Measurements from ENCODE around the gene PITPNC1. TPM values are rescaled to one million over a fixed set of nuclear protein-coding genes. Genes with fewer than 3 reads are reported as not detected.

The PITPNC1 gene
- total and polyA plus RNA-seq, 7 donors, result 3.0 to 15.7 (median 5.6) TPM

DNA sequence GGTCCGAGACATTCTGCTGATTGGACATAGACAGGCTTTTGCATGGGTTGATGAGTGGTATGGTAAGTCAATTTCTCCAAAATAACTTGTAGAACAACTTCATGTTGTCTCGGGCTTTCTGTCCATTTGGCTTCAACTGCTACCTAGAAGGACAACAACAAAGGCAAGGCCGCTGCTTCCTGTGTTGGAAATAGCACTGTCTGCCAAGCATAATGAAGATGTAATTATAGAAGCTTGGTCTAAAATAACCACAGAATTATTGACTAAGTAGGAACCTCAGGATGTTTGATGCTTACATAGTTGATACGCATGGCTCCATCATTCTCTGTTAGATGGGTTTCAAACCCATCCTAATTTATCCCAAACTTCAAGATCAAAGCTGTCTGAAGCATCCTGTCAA is 298.4 kb downstream of the PITPNC1 start:
- WGBS, 2 donors, result 91 to 96% methylated on average over 4 of the region's 4 CpGs
- DNase-seq, result no peak
- intact Hi-C loops (cut with DNase I), result no loop called here
- TF ChIP-seq POLR2A (IDR thresholded peaks at IDR 0.05), result no peak
- TF ChIP-seq EP300 (IDR thresholded peaks at IDR 0.05), result no peak
- no peak for TF ChIP-seq POLR2AphosphoS5 (IDR thresholded peaks at IDR 0.05)
- Histone ChIP-seq H3K27ac (no peak overlapping the region), H3K27me3 (no peaks in the 10 kb centered on the region), H3K4me3 (no peak overlapping the region), H3K4me1 (no peaks in the 10 kb centered on the region), H3K36me3 (no peaks in the 10 kb centered on the region), H3K9me3 (no peaks in the 10 kb centered on the region)

GRCh38 chr17:67676305-67676704 is 299.2 kb downstream of the PITPNC1 start:
- no peak overlapping the region for H3K4me3 ChIP-seq
- H3K36me3 ChIP-seq, result no peaks in the 10 kb centered on the region
- no peaks in the 10 kb centered on the region for H3K4me1 ChIP-seq
- WGBS, 2 donors, result 78 to 84% methylated on average over 4 of the region's 4 CpGs
- intact Hi-C loops (cut with DNase I), result no loop called here
- H3K27ac ChIP-seq, result no peak overlapping the region
- H3K9me3 ChIP-seq, result no peaks in the 10 kb centered on the region
- DNase-seq, result no peak
- H3K27me3 ChIP-seq, result no peaks in the 10 kb centered on the region
- TF ChIP-seq EP300 (IDR thresholded peaks at IDR 0.05) (no peak), POLR2A (IDR thresholded peaks at IDR 0.05) (no peak), POLR2AphosphoS5 (IDR thresholded peaks at IDR 0.05) (no peak)
- TF ChIP-seq, protein P1, sequence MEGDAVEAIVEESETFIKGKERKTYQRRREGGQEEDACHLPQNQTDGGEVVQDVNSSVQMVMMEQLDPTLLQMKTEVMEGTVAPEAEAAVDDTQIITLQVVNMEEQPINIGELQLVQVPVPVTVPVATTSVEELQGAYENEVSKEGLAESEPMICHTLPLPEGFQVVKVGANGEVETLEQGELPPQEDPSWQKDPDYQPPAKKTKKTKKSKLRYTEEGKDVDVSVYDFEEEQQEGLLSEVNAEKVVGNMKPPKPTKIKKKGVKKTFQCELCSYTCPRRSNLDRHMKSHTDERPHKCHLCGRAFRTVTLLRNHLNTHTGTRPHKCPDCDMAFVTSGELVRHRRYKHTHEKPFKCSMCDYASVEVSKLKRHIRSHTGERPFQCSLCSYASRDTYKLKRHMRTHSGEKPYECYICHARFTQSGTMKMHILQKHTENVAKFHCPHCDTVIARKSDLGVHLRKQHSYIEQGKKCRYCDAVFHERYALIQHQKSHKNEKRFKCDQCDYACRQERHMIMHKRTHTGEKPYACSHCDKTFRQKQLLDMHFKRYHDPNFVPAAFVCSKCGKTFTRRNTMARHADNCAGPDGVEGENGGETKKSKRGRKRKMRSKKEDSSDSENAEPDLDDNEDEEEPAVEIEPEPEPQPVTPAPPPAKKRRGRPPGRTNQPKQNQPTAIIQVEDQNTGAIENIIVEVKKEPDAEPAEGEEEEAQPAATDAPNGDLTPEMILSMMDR (IDR thresholded peaks at IDR 0.05), result no peak

DNA sequence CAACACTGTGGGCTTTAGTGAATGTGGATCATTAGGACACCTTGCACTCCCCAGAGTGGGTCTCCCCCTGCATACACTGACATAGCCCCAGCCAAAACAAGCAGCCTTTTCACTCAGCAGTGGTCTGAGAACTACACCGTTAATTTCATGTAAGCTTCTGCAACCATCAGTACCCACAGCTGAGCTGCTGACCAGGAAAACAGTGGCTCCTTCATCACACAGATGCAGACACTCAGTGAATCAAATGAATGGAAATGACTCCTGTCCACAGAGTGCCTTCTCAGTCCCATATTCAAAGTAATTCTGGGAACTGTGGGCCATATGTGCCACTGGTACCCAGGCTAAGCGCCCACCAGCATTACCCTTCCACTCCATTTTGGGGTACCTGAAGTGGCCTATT is 301.3 kb downstream of the PITPNC1 start:
- Histone ChIP-seq H3K9me3 (no peaks in the 10 kb centered on the region), H3K36me3 (no peaks in the 10 kb centered on the region), H3K27me3 (no peaks in the 10 kb centered on the region), H3K4me1 (no peaks in the 10 kb centered on the region), H3K4me3 (no peak overlapping the region), H3K27ac (no peak overlapping the region)
- 96 to 99% methylated on average over 2 of the region's 2 CpGs for WGBS, 2 donors
- intact Hi-C loops (cut with DNase I), result no loop called here
- no peak for TF ChIP-seq EP300 (IDR thresholded peaks at IDR 0.05)
- DNase-seq, result no peak

DNA sequence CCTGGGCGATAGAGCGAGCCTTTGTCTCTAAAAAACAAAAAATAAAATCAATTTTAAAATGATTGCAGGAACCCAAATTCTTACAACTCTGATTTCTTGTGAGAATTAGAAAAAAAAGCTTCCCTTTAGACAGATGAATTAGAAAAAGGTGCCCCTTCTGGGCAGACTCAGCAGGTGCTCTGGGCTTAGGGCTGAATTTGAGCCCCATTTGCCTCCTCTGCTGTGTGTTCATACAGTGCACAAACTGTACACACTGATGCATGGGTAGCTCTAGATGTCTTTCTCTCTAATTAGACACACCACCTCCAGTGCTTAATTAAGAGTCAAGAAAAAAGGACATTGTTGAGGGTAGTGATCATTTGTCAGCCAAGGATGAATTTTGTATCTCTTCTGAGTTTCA is 302.1 kb downstream of the PITPNC1 start:
- H3K4me1 ChIP-seq, result no peaks in the 10 kb centered on the region
- H3K4me3 ChIP-seq, result no peak overlapping the region
- WGBS, 2 donors, result 99% methylated on average over 2 of the region's 2 CpGs
- no peaks in the 10 kb centered on the region for H3K27me3 ChIP-seq
- DNase-seq, result no peak
- no peaks in the 10 kb centered on the region for H3K9me3 ChIP-seq
- intact Hi-C loops (cut with DNase I), result no loop called here
- TF ChIP-seq, protein P1 (IDR thresholded peaks at IDR 0.05), result no peak
- TF ChIP-seq POLR2A (IDR thresholded peaks at IDR 0.05) (no peak), EP300 (IDR thresholded peaks at IDR 0.05) (no peak), POLR2AphosphoS5 (IDR thresholded peaks at IDR 0.05) (no peak)
- H3K27ac ChIP-seq, result no peak overlapping the region
- H3K36me3 ChIP-seq, result no peaks in the 10 kb centered on the region

- no peaks in the 10 kb centered on the region for H3K9me3 ChIP-seq
- DNase-seq, result no peak
- H3K27me3 ChIP-seq, result no peaks in the 10 kb centered on the region
- H3K36me3 ChIP-seq, result no peaks in the 10 kb centered on the region
- no peak overlapping the region for H3K27ac ChIP-seq
- intact Hi-C loops (cut with DNase I), result no loop called here
- TF ChIP-seq POLR2A (IDR thresholded peaks at IDR 0.05) (no peak), POLR2AphosphoS5 (IDR thresholded peaks at IDR 0.05) (no peak), EP300 (IDR thresholded peaks at IDR 0.05) (no peak)
- TF ChIP-seq, protein P1 (IDR thresholded peaks at IDR 0.05), result no peak
- H3K4me3 ChIP-seq, result no peak overlapping the region
- no peaks in the 10 kb centered on the region for H3K4me1 ChIP-seq
- WGBS, 2 donors, result 81 to 93% methylated on average over 6 of the region's 6 CpGs
These were observed 302.6 kb downstream of the PITPNC1 start for GRCh38 chr17:67679721-67680120.

DNA sequence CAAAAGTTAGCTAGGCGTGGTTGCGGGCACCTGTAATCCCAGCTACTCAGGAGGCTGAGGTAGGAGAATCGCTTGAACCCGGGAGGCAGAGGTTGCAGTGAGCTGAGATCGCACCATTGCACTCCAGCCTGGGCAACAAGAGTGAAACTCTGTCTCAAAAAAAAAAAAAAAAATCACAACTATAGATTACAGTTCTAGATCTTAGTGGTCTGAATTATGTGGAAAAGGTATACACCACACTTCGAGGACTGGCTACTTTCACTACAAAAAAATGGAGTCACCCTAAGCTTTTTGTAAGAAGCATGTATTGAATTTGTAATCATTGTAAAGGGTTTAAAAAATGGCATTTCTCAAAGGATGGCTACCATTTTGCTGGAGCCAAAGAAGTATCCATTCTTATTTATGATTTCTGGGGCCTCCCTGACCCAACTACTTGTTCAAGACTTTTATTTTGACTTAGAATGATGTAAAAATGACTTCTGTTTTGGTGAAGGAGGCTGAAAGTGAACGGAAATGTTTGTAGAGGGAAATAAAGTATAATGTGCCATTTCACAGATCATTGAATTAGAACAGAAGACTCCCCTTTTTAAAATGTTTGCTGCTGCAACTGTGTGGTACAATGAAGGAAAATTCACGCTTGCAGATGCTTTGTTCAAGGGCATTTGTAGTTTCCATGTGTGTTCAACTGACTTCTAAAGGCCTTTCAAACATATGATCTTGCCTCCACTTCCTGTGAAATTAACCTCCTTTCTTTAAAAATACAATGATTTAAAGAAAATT is 303.6 kb downstream of the PITPNC1 start:
- no peak for DNase-seq
- H3K27ac ChIP-seq, result no peak overlapping the region
- 87 to 95% methylated on average over 8 of the region's 8 CpGs for WGBS, 2 donors
- no peak overlapping the region for H3K4me3 ChIP-seq
- H3K27me3 ChIP-seq, result no peaks in the 10 kb centered on the region
- TF ChIP-seq EP300 (IDR thresholded peaks at IDR 0.05) (no peak), POLR2AphosphoS5 (IDR thresholded peaks at IDR 0.05) (no peak), POLR2A (IDR thresholded peaks at IDR 0.05) (no peak)
- TF ChIP-seq, protein P1 (IDR thresholded peaks at IDR 0.05), result no peak
- H3K4me1 ChIP-seq, result no peaks in the 10 kb centered on the region
- no peaks in the 10 kb centered on the region for H3K36me3 ChIP-seq
- intact Hi-C loops (cut with DNase I), result no loop called here
- no peaks in the 10 kb centered on the region for H3K9me3 ChIP-seq
